Right ventricle myocardium inferior (tissue), 1 donor: ENCODE data around the gene KRT82. TPM values are rescaled to one million over a fixed set of nuclear protein-coding genes. Genes with fewer than 3 reads are reported as not detected.

Source experiments
- ATAC-seq: fragments of 200-7000 bp; cut with Tn5 transposase; one replicate; pipeline ENCODE4 v1.9.1; 2020; ENCODE audit warnings: mild to moderate bottlenecking, moderate library complexity
- DNase-seq: peaks from one replicate; pipeline ENCODE4 v3.0.0; 2021; ENCODE audit errors: missing footprints
- intact Hi-C: fragments of 100-400 bp; cut with DNase I; formaldehyde crosslinking; loops from one replicate; pipeline ENCODE4 v1.11.0; 2022
- total RNA-seq: library from RNA; stranded (reverse); fragmentation: NEBNext Ultra II Directional; extraction: Animal tissue kit (Norgen Biotek cat#: 25700); gene quantifications from one replicate; pipeline ENCODE4 v1.2.1, GENCODE V29; 2021
- donor health status: DM: no; HTN: yes; CAD: no; lungs with severe emphysema.

Gene KRT82
- total RNA-seq, 1 donor from 2014 or later, result not detected

GRCh38 chr12:52436828-52437474 is 30.8 kb upstream of the KRT82 start:
- DNase-seq (no peak), ATAC-seq (no peak)
- intact Hi-C loops, result no loop called here

- intact Hi-C loops, result no loop called here
- no peak for ATAC-seq
- no peak for DNase-seq
Observed at GRCh38 chr12:52436000-52436827, 30.1 kb upstream of the KRT82 start.

GRCh38 chr12:52435659-52435999 is 29.5 kb upstream of the KRT82 start:
- intact Hi-C loops, result no loop called here
- DNase-seq (no peak), ATAC-seq (no peak)

GRCh38 chr12:52434760-52435530 is 28.8 kb upstream of the KRT82 start:
- ATAC-seq (no peak), DNase-seq (no peak)
- intact Hi-C loops, result no loop called here

- intact Hi-C loops, result no loop called here
- ATAC-seq, result no peak
- no peak for DNase-seq
Observed at GRCh38 chr12:52434081-52434733, 28.1 kb upstream of the KRT82 start, which contains the start of gene KRT75. TSS of gene KRT75 (minus strand) at chr12:52434371. CDS start at chr12:52434304, 67 bp downstream.

- intact Hi-C loops, result no loop called here
- no peak for ATAC-seq
- no peak for DNase-seq
Observed at GRCh38 chr12:52433501-52434080, 27.5 kb upstream of the KRT82 start.

- ATAC-seq (no peak), DNase-seq (no peak)
- intact Hi-C loops, result no loop called here
Observed at GRCh38 chr12:52432559-52433207, 26.5 kb upstream of the KRT82 start.

- DNase-seq (no peak), ATAC-seq (no peak)
- intact Hi-C loops, result no loop called here
Observed at GRCh38 chr12:52428121-52428520, 22.0 kb upstream of the KRT82 start.

- intact Hi-C loops, result no loop called here
- ATAC-seq, result no peak
Observed at GRCh38 chr12:52427083-52427482, 20.9 kb upstream of the KRT82 start.

GRCh38 chr12:52426034-52426433 is 19.9 kb upstream of the KRT82 start:
- DNase-seq (no peak), ATAC-seq (no peak)
- intact Hi-C loops, result no loop called here

More at GRCh38 chr12:52427083-52427482, 20.9 kb upstream of the KRT82 start:
- DNase-seq, result no peak

- intact Hi-C loops, result no loop called here
- ATAC-seq (no peak), DNase-seq (no peak)
Observed at GRCh38 chr12:52425466-52425865, 19.3 kb upstream of the KRT82 start.

- DNase-seq (no peak), ATAC-seq (peak; percentile 49)
- intact Hi-C loops, result no loop called here
Observed at GRCh38 chr12:52423661-52424500, 17.7 kb upstream of the KRT82 start.

GRCh38 chr12:52423035-52423434 is 16.9 kb upstream of the KRT82 start:
- ATAC-seq (peak; percentile 3), DNase-seq (no peak)
- intact Hi-C loops, result no loop called here

GRCh38 chr12:52419656-52420055 is 13.5 kb upstream of the KRT82 start:
- intact Hi-C loops, result no loop called here
- ATAC-seq (no peak), DNase-seq (no peak)

- DNase-seq, result no peak
- intact Hi-C loops, result no loop called here
- ATAC-seq, result no peak
Observed at GRCh38 chr12:52418576-52419110, 12.5 kb upstream of the KRT82 start.

- DNase-seq, result no peak
- intact Hi-C loops, result no loop called here
- no peak for ATAC-seq
Observed at GRCh38 chr12:52417740-52418139, 11.6 kb upstream of the KRT82 start.

GRCh38 chr12:52416795-52417194 is 10.7 kb upstream of the KRT82 start:
- peak; percentile 63 for ATAC-seq

More at GRCh38 chr12:52416795-52417194, 10.7 kb upstream of the KRT82 start:
- no peak for DNase-seq
- intact Hi-C loops, result no loop called here
